Islet precursor cell (in vitro differentiated cells): Measurements from ENCODE around the gene LAPTM5.
A peak's percentile ranks its signal among the peaks of the same experiment; 100 is the strongest.

Experiments
- DNase-seq: peaks from one replicate; pipeline ENCODE4 v3.0.0-alpha.2; 2018

Gene LAPTM5

DNA sequence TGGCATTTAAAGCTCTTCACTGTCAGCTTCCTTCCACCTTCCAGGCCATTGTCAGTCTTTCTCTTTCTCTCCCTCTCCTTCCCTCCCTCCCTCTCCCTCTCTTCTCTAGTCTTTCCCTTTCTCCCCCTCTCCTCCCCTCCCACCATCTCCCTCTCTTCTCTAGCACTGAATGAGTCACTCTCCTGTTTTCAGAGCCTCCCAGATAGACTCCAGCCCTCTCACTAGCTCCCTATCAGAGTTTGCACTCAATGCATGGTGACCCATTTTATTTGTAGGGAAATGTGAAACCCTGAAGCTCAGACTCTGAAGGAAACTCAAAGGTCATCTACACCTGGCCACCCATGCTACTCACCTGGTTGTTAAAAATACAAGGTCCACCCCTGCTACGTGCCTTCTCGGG is 29.8 kb downstream of the LAPTM5 start:
- peak; percentile 69 for DNase-seq

DNA sequence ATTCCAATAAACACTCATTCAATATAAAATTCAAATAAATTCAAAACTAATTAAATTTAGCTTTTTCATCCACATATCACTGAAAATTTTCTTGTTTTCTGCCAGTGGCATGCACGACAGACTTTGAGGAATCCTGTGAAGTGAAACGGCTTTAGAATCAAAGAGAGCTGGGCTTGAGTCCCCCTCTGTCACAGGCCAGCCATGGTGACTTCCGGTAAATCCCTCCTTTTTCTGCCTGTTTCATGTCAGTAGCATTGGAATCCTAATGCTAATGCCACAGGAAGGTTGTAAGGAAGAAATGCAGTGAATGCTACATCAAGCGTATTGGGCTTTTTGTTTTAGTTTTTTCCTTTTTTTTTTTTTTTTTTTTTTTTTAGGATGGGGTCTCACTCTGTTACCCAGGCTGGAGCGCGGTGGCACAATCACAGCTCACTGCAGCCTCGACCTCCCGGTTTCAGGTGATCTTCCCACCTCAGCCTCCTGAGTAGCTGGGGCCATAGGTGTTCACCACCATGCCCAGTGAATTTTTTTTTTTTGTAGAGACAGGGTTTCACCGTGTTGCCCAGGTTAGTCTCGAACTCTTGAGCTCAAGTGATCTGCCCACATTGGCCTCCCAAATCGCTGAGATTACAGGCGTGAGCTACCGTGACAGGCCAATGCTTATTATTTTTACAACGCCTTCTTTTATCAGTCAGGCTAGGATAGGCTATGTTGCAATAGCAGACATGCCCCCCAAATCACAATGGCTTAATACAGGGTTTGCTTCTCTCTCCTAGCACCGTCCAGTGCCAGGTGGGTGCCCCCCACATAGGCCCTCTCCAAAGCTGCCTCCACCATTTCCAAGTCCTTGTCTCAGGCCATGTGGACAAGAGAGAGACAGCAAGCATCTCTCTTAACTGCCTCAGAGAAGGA is 30.5 kb downstream of the LAPTM5 start:
- DNase-seq = no peak

DNA sequence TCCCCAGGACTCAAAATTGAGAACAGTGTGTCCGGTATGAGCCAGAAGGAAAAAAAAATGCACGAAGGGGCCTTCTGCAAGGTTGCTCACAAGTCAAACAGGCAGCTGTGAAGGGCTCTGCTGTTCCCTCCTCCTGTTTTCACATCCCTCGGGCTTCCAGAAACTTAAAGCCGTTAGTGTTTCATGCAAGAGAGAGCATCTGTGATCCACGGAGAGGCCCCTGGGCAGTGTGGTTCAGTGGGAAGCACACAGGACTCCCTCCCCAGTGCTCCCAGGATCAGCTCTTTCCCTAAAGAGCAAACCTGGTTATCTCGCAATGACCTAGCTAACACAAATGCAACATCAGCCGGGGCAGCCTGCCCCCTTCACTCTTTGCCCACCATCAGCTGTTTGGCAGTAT is 31.3 kb downstream of the LAPTM5 start:
- no peak for DNase-seq

GRCh38 chr1:30725450-30726095 is 32.0 kb downstream of the LAPTM5 start:
- DNase-seq = no peak

DNA sequence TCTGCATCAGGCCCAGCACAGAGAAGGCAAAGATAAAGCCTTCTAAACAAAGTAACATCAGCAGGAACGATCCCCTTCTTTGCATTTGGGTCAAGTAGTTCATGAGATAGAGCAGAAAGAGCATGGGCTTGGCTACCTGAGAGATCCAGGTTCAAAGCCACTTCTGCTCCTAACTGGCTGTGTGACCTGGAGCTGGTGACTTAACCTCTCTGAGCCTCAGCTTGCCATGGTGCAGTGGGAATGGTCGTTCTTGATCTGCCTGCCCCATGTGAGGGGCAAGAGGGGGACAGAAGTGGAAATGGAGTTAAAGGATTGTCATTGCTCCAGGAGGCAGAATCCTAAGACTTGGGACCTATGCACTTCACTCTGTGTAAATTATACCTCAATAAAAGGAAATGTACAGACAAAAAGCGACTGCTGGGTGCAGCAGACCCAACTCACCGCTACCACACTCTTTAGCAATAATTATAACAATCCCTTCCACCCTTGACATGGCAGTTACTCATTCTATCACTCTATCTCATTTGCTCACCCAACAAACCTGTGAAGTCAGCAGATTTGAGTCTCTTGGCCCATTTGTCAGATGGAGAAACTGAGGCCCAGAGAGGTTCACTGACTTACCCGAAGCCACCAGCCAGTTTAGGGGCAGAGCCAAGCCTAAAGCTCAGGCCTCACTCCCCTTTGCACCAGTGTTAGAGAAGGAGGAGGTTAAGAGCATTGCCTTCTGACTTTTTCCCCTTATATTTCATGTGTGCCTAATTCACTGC is 32.7 kb downstream of the LAPTM5 start:
- no peak for DNase-seq

GRCh38 chr1:30724175-30724574 is 33.4 kb downstream of the LAPTM5 start:
- no peak for DNase-seq

- DNase-seq = no peak
Observed at GRCh38 chr1:30723331-30723755, 34.2 kb downstream of the LAPTM5 start, which contains the start of gene MATN1. Gene MATN1 (minus strand): TSS chr1:30723585. CDS start chr1:30723551, 34 bp downstream.

DNA sequence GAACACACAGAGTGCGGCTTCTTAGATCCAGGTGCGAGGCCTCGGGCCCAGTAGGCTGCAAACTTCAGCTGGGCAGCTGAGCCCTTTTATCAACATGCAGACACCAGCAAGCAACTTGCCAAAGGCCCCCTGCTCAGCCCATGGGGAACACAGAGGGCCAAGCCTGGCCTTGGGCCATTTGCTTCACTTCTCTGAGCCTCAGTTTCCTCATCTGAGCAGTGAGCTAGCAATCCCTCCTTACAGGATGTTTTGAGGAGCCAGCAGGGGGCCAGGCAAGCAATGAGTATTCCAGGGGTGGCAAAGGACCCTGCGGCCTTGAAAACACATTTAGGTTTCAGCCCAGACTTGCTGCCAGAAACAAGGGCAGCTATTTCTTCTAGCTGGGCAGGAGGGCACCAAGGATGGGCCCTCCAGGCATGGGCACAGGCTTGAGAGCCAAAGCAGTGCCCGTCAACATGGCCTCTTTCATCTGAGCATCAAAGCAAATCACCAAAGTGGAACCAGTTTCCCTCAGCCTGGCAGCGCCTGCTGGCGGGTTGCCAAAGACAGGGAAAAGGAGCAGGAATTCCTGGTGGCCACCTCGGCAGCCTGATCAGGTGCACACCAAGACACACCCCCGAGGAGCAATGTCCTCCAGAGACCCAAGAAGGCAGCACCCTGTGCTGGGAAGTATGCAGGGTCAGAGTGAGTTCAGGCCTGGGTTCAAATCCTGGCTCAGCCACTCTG is 35.6 kb downstream of the LAPTM5 start:
- no peak for DNase-seq

GRCh38 chr1:30721341-30721793 is 36.2 kb downstream of the LAPTM5 start:
- no peak for DNase-seq

DNA sequence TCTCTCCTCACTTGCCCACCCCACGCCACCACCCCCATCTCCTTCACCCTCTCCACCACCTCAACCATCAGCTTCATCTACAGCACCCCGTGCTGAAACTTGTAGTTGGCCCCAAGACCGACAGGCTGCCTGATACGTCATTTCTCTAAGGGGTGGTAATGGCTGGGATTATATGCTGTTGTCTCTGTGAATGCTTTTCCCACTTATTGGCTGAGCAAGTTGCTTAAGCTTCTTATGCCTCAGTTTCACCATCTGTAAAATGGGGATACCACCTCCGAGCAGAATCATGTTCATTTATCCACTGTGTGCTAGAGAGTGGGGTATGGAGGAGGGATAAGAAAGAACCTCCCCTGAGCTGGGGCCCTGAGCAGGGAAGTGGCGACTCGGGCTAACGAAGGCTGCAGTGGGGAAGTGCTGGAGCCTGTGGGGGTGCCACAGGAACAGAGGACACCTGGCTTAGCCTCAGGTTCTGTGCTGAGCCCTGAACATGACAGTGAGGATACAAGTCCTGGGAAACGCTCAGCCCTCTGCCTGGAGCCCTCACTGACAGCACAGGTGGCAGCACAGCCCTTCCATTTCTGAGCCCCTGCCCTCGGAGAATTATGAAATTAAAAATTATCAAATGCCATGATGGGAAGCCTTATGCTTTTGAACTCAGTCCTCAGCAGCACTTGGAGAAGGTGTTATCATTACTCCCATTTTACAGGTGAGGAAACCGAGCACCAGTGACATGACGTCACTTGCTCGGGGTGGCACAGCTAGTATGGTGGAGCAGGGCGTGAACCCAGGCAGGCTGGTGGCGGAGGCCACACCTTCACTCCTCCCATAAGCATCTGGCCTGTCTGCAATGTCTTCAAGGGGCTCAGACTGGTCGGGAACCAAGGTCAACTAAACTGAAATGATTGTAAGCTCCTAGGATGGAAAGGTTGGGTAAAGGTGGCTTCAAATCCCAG is 37.0 kb downstream of the LAPTM5 start:
- no peak for DNase-seq

DNA sequence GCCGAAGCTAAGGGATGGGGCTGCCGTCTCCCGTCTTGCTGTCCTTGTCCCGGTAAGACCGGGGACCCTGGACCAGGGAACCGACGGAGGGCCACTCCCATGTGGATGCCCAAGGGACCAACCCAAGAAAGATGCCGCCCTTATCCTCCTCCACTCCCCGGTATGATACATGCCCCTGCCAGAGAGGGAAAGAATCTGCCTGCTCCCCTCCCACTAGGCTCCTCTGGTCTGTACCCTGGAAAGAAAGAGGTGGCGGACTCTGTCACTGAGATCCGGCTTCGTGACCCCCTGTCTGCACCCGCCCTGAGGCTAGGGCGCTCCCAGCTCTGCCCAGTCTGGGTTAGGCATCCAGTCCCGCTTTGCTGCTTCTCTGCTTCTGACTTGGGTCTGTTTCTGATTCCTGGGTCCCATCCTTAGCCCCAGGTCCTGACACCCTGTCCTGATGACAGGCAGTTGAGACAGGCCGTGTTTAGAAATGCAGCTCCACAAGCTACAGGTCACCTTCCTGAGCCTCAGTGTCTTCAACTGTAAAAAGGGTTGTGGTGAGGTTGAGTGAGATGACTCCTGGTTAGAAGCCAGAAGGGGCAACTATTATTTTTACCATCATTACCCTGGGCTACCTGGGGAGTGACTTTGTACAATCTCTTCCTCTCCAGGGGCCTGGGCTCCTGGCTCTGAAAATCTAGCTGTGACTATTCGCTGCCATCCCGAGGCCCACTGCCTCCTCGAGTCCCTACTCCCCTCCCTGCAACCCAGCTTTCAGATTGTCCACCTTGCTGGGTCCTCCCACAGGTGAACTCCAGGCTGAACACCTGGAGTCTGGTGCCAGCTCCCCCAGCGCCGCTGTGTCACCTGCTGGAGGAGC is 37.9 kb downstream of the LAPTM5 start:
- no peak for DNase-seq

- DNase-seq = peak; percentile 99
Observed at GRCh38 chr1:30718636-30719405, 38.8 kb downstream of the LAPTM5 start.

- DNase-seq = peak; percentile 99
Observed at GRCh38 chr1:30718091-30718635, 39.4 kb downstream of the LAPTM5 start.

GRCh38 chr1:30716646-30717045 is 40.9 kb downstream of the LAPTM5 start:
- no peak for DNase-seq

DNA sequence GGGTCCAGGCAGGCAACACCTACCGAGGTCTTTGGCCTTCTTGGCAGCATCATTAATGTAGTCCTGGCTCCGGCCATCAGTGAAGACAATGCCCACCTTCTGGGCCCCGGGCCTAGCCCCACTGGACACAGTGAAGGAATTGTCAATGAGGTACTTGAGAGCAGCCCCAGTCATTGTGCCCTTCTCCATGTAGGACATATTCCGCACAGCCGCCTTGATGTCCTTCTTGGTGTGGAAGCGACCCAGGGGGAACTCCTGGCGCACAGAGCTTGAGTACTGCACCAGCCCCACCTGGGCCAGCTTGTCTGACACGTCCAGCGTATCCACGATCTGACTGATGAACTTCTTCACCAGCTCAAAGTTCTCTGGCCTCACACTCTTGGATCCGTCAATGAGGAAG is 41.7 kb downstream of the LAPTM5 start:
- DNase-seq = no peak

GRCh38 chr1:30715216-30715615 is 42.4 kb downstream of the LAPTM5 start:
- no peak for DNase-seq

DNA sequence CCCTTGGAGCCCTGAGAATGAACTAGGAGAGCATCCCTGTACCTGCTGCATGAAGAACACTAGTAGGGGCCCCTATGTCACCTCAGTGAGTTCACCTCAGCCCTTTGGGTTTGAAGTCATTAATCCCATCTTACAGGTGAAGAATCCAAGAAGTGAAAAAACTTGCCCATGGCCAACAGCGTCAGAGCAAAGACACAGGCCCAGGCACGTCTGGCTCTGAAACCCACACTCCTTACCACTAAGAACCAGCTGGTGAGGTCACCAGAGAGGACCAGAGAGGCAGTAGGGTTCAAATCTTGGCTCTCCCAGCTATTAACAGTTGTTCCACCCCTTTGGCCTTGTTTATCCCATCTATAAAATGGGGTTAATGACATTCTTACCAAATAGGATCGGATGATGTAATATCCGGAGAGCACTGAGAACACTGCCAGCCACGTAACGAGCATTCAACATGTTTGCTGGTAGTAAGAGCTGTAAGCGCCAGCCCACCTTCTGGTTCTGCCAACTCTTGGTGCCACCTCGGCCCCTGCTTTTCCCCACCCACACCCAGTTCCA is 43.0 kb downstream of the LAPTM5 start:
- no peak for DNase-seq

- DNase-seq = no peak
Observed at GRCh38 chr1:30714025-30714424, 43.5 kb downstream of the LAPTM5 start.

DNA sequence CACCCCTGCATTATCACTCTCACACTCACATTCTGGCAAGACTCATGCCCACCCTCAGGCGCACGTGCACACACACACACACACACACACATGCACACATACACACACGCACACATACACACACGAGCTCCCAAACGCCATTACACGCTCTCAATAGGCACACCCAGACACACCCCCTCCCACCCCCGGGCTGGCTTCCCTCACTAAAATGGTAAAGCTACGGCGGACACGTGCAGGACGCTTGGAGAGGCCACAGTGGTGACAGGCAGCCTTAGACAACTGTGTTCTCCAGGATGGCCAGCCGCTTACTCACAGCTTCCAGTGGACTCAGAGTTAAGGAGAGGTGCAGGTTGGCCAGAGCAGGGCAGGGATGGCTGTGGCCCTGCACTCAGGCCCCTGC is 44.3 kb downstream of the LAPTM5 start:
- DNase-seq = no peak
